ENCODE measurements around the gene PDE6H.

Gene PDE6H

DNA sequence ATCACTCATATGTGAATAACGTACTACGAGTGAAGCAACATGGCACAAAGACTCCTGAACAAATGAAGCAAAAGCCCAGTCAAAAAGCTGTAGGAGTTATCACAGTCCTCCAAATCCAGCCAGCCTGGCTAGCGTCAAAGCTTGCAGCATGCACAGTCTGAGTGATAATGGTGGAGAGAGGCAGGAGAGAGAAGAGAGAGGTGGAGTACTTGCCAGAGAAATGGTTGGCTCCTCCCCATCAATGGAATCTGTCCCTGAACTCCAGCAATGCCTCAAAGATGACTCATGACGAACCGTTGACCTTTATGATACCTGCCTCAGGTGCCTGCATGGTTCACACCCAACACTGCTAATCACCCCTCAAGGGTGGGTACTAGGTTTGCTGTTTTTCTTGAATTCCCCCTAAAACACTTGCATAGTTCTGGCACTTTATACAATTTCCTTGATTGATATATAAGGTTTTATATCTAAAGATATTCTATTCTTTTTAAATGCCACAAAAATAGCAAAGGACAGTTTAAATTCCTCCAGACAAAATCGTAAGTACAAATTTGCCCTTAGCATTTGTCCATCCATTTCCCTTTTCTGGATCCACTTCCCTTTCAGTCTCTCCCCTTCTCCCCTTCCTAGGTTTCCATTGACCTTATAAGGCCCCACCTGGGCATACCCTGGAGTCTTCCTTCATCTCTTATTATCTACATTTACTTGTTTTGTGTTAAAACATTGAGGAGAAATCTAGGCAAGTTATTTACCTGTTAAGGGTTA lies 21.7 kb upstream of the PDE6H start:
- DNase-seq (ENCODE audit: extremely low spot score, insufficient read length, low read depth) (no peak), FAIRE-seq (peak; percentile 31)

DNA sequence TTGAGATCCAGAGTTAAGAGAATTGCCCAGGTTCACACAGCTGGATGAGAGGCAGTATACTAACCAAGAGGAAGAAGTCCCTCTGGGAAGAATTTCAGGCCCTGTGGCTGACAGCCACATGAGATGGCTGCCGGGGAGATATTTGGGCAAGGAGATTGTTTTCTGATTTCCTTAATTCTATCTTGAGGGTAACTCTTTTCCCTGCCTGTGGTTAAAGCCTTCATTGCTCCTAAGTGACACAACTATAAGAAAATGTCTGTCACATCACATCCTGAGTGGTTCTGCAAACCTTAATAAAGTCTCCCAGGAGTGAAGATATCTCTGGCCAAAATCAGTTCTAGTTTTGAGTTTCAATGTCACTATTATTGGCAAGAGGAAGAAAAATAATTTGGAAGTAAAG lies 21.0 kb upstream of the PDE6H start:
- no peak for FAIRE-seq
- no peak for DNase-seq (ENCODE audit: extremely low spot score, insufficient read length, low read depth)

DNA sequence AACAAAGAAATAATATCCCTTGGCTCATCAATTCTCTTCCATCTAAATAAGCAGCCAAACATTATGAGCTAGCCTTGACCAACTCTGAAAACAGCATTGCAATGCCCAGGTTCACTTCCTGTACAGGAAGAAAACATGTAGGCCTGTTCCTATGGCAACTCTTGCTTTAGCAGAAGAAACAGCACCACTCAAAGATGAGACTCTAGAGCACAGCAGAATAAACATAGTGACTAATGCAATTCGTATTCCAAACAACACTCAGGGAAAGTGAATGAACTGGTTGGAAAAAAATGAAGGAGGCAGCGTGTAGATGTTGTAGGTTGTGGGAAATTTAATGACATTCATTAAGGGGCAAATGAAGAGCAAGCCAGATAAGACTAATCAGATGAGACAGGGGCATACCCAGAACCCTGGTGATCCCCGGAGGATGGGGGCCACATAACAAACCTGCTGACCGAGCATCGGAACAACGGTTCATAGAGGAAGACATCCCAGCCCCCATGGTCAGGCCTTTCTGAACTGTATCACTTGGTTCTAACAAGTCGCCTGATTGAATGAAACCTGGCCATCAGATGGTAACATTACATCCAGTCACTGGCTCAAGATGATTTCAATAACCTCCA lies 20.4 kb upstream of the PDE6H start:
- DNase-seq (ENCODE audit: extremely low spot score, insufficient read length, low read depth), result no peak
- peak; percentile 95 for FAIRE-seq

DNA sequence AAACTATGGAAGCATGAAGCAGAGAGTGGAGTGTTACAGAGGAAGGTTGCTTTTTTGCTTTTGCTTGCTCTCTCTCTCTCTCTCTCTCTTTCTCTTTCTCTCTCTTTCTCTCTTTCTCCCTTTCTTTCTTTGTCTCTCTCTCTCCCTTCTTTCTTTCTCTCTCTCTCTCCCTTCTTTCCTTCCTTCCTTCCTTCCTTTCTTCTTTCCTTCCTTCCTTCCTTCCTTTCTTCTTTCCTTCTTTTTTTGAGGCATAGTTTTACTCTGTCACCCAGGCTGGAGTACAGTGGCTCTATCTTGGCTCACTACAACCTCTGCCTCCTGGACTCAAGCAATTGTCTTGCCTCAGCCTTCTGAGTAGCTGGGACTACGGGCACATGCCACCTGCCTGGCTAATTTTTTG lies 19.1 kb upstream of the PDE6H start:
- FAIRE-seq (no peak), DNase-seq (ENCODE audit: extremely low spot score, insufficient read length, low read depth) (no peak)

DNA sequence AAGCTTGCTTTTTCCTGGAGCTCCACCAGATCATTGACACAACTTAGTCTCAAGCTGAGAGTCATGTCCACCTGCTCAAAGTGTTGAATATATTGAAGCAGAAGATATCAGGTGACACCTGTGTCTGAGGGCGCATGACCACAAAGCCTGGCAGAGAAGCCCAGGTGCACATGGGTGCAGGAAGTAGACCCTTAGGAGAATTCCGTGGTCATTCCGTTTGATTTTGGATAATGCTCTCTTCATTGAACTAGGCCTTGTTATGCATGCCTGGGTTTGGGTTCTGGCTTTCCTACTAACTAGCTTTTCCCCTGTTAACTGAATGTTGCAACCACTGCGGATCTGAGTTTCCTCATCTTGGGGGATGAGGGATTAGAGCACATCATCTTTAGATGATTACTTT lies 18.6 kb upstream of the PDE6H start:
- FAIRE-seq (peak; percentile 71), DNase-seq (ENCODE audit: extremely low spot score, insufficient read length, low read depth) (no peak)

DNA sequence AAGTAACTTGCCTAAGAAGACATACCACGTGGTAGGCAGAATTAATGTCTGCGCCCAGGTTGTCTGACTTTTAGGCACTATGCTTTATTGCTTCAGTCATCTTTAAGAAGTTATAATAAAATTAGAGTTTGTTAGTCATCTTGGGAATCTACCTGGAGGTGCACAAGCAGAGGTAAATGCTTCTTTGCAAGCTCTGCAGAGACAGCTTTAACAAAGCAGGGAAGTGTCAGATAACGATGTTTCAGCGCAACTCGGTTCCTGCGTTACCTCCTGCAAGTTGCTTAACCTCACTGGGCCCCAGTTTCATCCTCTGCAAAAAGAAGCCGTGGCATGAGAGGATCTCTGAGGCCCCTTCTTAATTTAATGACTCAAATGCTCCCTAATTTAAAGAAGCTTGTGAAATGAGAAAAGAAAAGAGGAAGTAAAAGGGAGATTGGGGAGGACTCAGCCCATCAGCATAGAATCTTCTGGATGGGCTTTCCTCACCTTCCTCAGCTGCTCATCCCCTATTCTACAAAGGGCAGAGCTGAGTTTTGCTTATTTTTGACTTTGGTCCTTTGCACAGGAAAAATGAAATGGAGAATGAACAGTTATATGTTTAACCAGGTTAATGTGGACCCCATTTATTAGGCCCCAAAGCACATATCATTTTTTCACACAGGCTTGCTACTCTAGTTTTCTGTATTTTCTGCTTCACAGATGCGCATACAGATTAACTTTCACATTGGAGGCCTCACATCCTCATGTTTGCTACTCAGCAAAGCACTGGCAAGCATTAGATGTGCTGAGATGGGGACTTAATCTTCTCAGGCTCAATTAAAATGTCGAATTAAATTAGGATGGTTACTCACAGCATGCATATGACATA lies 16.6 kb upstream of the PDE6H start:
- DNase-seq (ENCODE audit: extremely low spot score, insufficient read length, low read depth) (no peak), FAIRE-seq (peak; percentile 91)

DNA sequence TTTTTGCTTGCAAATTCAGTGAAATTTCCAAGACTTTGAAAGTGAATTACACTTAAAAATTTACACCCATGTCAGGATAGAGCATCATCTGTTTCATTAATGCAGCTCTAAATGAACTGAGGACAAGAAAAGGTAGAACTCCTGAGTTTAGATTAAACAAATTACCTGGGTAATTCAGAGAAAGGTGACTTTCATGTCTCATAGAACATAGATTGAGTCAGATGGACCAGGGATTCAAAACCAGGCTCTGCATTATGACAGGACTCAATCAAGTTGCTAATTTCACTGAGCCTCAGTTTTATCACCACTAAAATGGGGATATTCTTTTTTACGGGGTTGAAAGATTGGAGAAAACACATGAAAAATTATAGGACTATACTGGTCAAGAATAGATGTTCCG lies 15.9 kb upstream of the PDE6H start:
- DNase-seq (ENCODE audit: extremely low spot score, insufficient read length, low read depth), result no peak
- FAIRE-seq, result no peak

DNA sequence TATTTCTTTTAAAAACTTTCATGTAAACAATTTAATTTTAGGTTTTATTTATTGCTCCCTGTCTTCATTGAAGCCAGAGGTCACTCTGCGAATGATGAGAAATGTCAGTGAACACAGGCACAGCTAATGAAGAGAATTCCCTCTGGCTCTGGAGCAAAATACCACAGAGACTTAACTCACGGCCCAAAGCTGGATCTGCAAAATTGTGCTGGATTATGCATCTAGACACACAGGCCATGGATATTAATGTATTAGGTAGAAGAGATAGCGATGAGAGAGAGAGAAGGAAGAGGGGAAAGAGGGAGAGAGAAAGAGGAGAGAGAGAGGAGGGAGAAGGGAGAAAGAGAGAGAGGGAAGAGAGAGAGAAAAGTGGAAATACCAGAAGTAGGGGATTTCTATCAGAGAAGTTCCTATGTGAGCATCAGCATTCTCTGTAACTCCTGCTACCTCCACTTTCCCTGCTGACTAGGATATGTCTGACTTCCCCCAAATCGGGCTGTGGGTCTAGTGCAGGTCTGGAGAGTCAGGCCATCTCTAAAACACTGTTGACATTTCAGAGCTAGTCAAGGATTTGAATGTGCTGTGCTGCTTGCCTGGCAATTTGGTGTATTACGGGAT lies 15.2 kb upstream of the PDE6H start:
- FAIRE-seq (peak; percentile 59), DNase-seq (ENCODE audit: extremely low spot score, insufficient read length, low read depth) (no peak)

DNA sequence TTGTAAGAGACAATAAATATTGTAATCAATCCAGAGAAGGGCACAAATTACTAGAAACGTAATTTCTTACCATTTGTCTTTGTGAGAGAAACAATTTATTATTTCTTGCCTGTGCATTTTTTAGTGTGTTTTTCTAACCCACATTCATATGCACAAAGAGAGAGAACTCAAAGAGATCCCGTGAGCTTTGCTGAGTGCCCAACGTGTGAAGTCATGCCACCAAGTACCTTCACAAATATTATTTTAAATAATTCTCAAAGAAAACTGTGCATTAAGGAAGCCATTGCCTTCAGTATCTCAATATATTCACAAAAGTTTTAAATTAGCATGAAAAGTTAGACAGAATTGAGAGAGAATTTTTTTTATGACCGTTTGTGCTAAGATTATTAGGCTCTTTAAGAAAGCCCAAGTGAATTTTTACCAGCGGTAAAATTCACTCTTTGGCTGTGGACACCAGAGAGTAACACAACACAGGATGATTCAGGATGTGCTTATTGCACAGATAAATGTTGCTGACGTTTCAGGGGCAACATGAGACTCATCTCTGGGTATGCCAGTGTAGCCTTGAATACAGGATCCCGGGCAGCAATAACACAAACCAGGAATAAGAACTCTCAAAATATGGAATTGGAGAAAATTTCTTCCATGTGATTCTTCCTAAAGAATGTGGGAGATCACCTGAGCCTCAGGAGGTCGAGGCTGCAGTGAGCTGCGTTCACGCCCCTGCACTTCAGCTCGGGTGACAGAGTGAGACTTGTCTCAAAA lies 14.3 kb upstream of the PDE6H start:
- FAIRE-seq, result peak; percentile 57
- DNase-seq (ENCODE audit: extremely low spot score, insufficient read length, low read depth), result no peak

DNA sequence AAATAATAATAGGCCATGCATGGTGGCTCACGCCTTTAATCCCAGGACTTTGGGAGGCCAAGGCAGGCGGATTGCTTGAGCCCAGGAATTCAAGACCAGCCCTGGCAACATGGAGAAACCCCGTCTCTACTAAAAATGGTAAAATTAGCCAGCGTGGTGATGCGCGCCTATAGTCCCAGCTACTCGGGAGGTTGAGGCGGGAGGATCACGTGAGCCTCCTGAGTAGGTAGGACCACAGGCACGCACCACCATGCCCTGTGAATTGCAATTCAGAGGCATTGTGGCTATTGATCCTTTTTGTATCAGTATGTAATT lies 13.8 kb upstream of the PDE6H start:
- FAIRE-seq, result no peak
- DNase-seq (ENCODE audit: extremely low spot score, insufficient read length, low read depth), result no peak

DNA sequence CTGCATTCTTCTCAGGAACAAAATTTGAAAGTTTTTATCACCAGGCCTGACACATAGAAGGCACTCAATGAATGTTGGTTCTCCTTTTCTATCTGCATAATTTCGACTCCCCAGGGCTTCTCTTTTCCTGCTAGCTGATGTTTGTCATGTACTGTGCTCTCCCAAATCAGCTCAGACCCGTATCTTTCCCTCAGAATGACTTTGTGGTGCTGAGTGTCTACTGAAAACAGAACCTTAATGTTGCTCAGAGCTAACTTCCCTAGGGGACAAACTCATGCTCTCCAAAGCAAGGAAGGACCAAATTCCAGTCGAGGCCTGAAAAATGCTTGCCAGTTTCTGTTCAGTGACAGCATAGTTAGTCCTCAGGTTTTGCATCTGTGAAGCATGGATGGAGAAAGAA lies 13.4 kb upstream of the PDE6H start:
- no peak for FAIRE-seq

DNA sequence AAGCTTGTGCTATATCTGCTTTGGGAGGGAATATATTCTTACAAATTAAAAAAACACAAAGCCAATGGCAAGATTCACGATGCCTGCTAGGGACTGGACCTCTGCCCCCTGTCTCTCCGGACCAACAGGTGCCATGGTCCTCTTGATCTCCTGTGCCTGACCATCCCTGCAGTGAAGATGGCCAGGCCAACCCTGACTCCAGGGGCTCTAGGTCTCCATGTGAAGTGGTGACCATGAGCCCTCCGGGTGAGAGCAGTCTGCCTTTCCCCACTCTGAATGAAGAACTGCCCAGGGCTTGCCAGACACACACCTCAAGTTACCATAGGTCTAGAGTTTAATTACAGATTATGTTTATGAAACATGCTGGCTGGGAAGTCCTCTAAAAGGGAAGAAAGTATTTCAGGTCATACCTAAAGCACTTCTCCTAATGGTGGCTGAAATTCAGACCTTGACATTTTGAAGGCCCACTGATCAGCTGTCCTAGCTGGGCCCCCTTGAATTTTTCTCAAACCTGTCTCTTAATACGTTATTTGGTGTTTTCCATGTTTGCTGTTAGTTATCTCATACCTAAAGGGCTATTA lies 12.8 kb upstream of the PDE6H start:
- DNase-seq (ENCODE audit: extremely low spot score, insufficient read length, low read depth) (no peak), FAIRE-seq (peak; percentile 70)

More for the DNA sequence above, 13.4 kb upstream of the PDE6H start:
- no peak for DNase-seq (ENCODE audit: extremely low spot score, insufficient read length, low read depth)

DNA sequence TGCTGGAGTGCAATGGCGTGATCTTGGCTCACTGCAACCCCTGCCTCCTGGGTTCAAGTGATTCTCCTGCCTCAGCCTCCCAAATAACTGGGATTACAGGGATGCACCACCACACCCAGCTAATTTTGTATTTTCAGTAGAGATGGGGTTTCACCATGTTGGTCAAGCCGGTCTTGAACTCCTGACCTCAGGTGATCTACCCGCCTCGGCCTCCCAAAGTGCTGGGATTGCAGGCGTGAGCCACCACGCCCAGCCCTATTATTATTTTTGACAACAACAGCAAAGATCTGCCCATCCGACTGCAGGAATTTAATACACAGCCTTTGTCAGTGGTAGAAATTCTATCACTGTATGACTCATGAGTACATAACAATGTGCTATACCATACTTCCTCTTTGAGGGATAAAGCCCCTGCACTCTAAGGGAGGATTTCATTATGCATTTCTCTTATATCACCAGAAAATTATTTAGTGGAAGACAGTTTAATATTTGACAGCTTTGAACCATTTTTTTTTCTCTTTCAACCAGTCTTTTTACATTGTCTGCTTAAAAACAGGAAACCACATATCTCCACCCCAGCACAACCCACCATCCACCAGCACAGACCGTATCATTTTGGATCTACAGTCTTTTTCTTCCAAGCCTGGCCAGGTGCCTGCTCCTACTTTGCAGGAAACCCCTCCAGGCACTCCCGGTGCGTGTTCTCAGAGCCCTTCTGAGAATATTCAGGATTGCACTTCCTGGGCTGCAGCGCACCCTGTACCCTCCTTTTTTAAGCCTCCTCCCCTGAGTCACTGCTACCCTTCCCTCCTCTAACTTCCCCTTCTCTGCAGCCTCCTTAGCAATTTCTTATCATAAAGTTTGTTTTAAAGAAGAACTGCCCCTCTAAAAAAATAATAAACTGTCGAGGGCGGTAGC lies 12.0 kb upstream of the PDE6H start:
- DNase-seq (ENCODE audit: extremely low spot score, insufficient read length, low read depth) (peak; percentile 22), FAIRE-seq (no peak)

DNA sequence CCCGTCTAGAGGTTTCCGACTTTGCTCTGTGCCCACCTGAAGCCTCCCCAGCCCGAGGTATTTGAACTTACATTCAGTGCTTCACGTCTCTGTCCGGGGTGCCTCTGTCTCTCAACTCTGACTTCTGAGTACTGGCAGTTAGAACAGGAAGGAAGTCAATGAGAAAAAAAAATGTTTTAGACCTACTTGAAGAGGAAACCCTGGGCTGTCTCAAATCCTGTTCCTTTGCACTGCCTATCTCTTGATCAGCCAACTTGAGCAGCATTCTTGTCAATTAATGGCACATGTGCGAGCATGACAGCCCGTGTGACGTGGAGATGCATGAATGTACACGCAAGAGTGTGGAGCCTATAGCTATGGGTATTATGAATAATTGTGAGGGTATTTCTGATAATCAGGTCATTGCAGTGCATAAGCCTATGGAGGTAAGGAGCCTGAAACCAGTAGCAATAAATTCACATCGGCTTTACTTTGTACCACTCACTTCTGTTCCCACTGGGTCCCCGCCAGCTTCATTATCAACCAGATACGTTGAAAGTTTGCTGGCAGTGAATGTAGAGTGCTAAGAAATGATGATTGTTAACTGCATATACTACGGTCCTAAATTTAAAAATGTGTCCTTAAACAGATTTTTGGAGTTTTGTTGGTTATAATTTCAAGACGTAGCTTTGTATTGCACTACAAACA lies 11.2 kb upstream of the PDE6H start, which contains the start of gene ARHGDIB:
ARHGDIB (minus strand) TSS at position 136 of the 687 bp plus-strand sequence. CDS start 10,889 bp downstream, outside the sequence.
- peak; percentile 25 for DNase-seq (ENCODE audit: extremely low spot score, insufficient read length, low read depth)
- FAIRE-seq, result peak; percentile 96

DNA sequence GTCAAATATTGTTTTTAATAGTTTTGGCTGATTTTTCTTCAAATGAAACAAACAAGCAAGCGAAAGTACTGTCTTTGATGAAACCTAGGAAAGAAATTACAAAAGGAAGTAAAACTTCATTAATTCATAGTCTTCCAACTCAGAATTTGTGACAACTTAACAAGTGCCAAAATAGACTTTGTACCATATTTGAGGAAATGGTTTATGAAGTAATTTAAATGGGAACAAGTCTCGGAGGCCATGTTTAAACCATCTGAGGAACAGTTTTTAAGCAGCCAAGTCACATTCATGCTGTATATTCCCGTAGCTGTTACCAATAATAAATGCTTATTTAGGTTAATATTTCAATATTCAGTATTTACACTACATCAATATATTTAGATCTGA lies 10.7 kb upstream of the PDE6H start:
- no peak for DNase-seq (ENCODE audit: extremely low spot score, insufficient read length, low read depth)
- peak; percentile 18 for FAIRE-seq

DNA sequence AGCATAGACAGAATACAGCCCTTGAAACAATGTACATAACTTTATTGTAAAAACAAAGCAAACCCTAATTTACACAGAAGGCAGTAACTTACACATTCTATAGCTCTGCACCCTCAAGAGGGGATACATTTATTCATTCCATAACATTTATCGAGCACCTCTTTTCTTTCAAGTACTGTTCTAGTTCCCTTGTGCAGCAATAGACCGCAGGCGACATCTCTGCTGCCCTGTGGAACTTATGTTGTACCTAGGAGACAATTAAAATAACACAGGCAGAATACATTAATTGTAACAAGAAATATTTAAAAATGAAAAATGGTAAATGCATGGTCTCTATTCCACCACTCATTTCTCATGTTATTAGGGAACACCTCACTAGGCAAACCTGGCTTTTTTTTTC lies 10.0 kb upstream of the PDE6H start:
- DNase-seq (ENCODE audit: extremely low spot score, insufficient read length, low read depth) (no peak), FAIRE-seq (no peak)

DNA sequence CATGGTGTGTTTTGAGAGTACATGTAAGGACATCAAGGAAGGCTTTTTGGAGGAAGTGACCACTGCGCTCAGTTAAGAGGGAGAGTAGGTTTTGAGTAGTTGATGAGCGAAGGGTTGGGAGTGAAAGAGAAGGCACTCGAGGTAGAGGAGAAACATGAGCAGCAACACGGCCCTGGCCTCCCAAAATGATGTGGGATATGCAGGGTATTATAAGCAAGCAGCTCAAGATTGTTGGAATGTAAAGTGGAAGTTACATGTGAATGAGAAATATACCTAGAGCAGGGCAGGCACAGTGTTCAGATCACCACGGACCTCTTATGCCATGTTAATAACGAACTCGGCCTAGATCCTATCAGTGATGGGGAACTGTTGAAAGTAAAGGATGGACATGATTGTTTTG lies 9.3 kb upstream of the PDE6H start:
- DNase-seq (ENCODE audit: extremely low spot score, insufficient read length, low read depth) (no peak), FAIRE-seq (peak; percentile 31)

DNA sequence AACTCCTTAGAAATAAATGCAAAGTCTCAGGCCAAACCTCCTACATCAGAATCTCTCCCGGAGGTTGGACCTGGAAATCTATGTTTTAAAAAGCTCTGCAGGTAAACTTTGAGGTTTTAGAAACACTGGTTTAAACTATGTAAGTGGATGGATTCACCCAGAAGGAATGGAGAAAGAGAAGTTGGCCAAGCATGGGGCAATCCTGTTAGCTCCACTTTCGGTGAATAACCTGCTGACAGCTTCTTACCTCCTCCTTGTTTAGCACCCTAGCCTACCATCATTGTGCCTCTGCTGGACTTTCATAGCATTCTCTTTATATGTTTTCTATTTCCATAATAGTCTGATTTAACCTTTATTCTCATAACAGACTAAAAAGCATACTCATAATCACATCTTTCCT lies 8.4 kb upstream of the PDE6H start:
- FAIRE-seq (no peak), DNase-seq (ENCODE audit: extremely low spot score, insufficient read length, low read depth) (no peak)
